GM23338 (cell line): ENCODE data around the gene MED20. TPM values are rescaled to one million over a fixed set of nuclear protein-coding genes. Genes with fewer than 3 reads are reported as not detected.

Source experiments
- ATAC-seq: fragments of 200-7000 bp; cut with Tn5 transposase; 3 replicates; pipeline ENCODE4 v1.9.1; 2020
- DNase-seq: peaks from one replicate; pipeline ENCODE4 v3.0.0-alpha.2; 2015; ENCODE audit warnings: low spot score
- H2AFZ ChIP-seq: fragments of 200-600 bp; sonication (generic); 2 replicates; pipeline ENCODE4 v1.8.0; 2016; ENCODE audit warnings: antibody characterized with exemption, mild to moderate bottlenecking, moderate library complexity
- H3F3A ChIP-seq: fragments of 200-600 bp; sonication (generic); replicated peaks from 2 replicates; pipeline ENCODE4 v1.8.0; 2017; ENCODE audit warnings: antibody characterized with exemption, mixed run types, low read depth
- H3K27ac ChIP-seq: fragments of 200-600 bp; sonication (generic); 2 replicates; pipeline ENCODE4 v1.6.1; 2016; ENCODE audit warnings: low read depth
- H3K27me3 ChIP-seq: fragments of 200-600 bp; sonication (generic); 2 replicates; pipeline ENCODE4 v1.8.0; 2016; ENCODE audit warnings: mild to moderate bottlenecking, mixed run types, moderate library complexity; ENCODE audit not compliant: insufficient read depth
- H3K36me3 ChIP-seq: fragments of 200-600 bp; sonication (generic); 2 replicates; pipeline ENCODE4 v1.8.0; 2016; ENCODE audit warnings: mild to moderate bottlenecking; ENCODE audit not compliant: insufficient read depth
- H3K4me1 ChIP-seq: fragments of 200-600 bp; sonication (generic); 2 replicates; pipeline ENCODE4 v1.8.0; 2016; ENCODE audit warnings: mild to moderate bottlenecking, moderate library complexity; ENCODE audit not compliant: insufficient read depth
- H3K4me2 ChIP-seq: fragments of 200-600 bp; sonication (generic); 2 replicates; pipeline ENCODE4 v1.7.1; 2017; ENCODE audit warnings: mixed run types
- H3K4me3 ChIP-seq: fragments of 200-600 bp; sonication (generic); 2 replicates; pipeline ENCODE4 v1.6.1; 2016; ENCODE audit warnings: mixed run types
- H3K79me2 ChIP-seq: fragments of 200-600 bp; sonication (generic); replicated peaks from 2 replicates; pipeline ENCODE4 v1.8.0; 2017; ENCODE audit warnings: mild to moderate bottlenecking; ENCODE audit not compliant: insufficient read depth
- H3K9me2 ChIP-seq: fragments of 200-600 bp; sonication (generic); 2 replicates; pipeline ENCODE4 v1.8.0; 2017; ENCODE audit not compliant: insufficient read depth
- H4K20me1 ChIP-seq: fragments of 200-600 bp; sonication (generic); replicated peaks from 2 replicates; pipeline ENCODE4 v1.8.0; 2017; ENCODE audit warnings: mild to moderate bottlenecking; ENCODE audit not compliant: insufficient read depth
- H3K27ac Mint-ChIP-seq: 2 replicates; pipeline ENCODE4 v1.8.0; 2020; ENCODE audit warnings: inconsistent platforms, mild to moderate bottlenecking, moderate library complexity, mixed read lengths
- H3K27me3 Mint-ChIP-seq: 3 replicates; pipeline ENCODE4 v1.8.0; 2022; ENCODE audit warnings: low read depth, mild to moderate bottlenecking, moderate library complexity, mixed read lengths, inconsistent platforms; ENCODE audit not compliant: insufficient read depth, poor library complexity
- H3K36me3 Mint-ChIP-seq: 3 replicates; pipeline ENCODE4 v1.8.0; 2021; ENCODE audit warnings: low read depth, mild to moderate bottlenecking, inconsistent platforms, moderate library complexity, mixed read lengths
- H3K4me1 Mint-ChIP-seq: 3 replicates; pipeline ENCODE4 v1.8.0; 2020; ENCODE audit warnings: mild to moderate bottlenecking, inconsistent platforms, mixed read lengths
- H3K4me3 Mint-ChIP-seq: 3 replicates; pipeline ENCODE4 v1.8.0; 2021; ENCODE audit warnings: moderate library complexity, mild to moderate bottlenecking, inconsistent platforms, mixed read lengths
- H3K9me3 Mint-ChIP-seq: 3 replicates; pipeline ENCODE4 v1.8.0; 2020; ENCODE audit warnings: moderate library complexity, mild to moderate bottlenecking, inconsistent platforms, mixed read lengths
- CTCF ChIP-seq, 2 experiments: fragments of 200-600 bp in 1 of 2; sonication (generic) in 1 of 2; conservative IDR thresholded peaks; 2 replicates each; pipeline versions ENCODE4 v1.5.1 to v1.6.1; 2016 to 2017; ENCODE audit warnings: antibody characterized with exemption in 2 of 2, low read depth in 2 of 2, mild to moderate bottlenecking in 2 of 2, moderate library complexity in 1 of 2
- EZH2 ChIP-seq: fragments of 200-600 bp; sonication (generic); IDR thresholded peaks from one replicate; pipeline ENCODE4 v1.8.0; 2017; ENCODE audit warnings: antibody characterized with exemption, mild to moderate bottlenecking, low read depth; ENCODE audit not compliant: unreplicated experiment
- JUNB ChIP-seq: IDR thresholded peaks from one replicate; pipeline ENCODE4 v1.6.1; 2016; ENCODE audit warnings: antibody characterized with exemption; ENCODE audit not compliant: unreplicated experiment
- POLR2AphosphoS5 ChIP-seq: IDR thresholded peaks from 2 replicates; pipeline ENCODE4 v1.6.1; 2016; ENCODE audit warnings: antibody characterized with exemption, low read depth
- REST ChIP-seq: IDR thresholded peaks from one replicate; pipeline ENCODE4 v1.6.1; 2018; ENCODE audit warnings: antibody characterized with exemption; ENCODE audit not compliant: unreplicated experiment
- ZNF462 ChIP-seq: fragments of 250-450 bp; sonication (Bioruptor Pico); IDR thresholded peaks from 2 replicates; pipeline ENCODE4 v1.5.0; 2020; ENCODE audit warnings: mild to moderate bottlenecking, moderate library complexity
- polyA plus RNA-seq: library from polyadenylated mRNA; unstranded; fragments of >200 nt; fragmentation: Nextera tagmentation; extraction: Ambion mirVana; gene quantifications from 2 replicates; pipeline ENCODE4 v1.2.1, GENCODE V29; 2016
- total RNA-seq: library from RNA; depleted of rRNA; stranded (reverse); fragments of >200 nt; shearing (Covaris generic); gene quantifications from 2 replicates; pipeline ENCODE4 v1.2.3, GENCODE V29; 2014

MED20 gene
- total and polyA plus RNA-seq, 2 experiments from 2014 or later: 20.1 to 39.3 TPM

- Mint-ChIP-seq H3K4me1 (peaks cover 11% of the 10 kb centered on the region), H3K9me3 (no peaks in the 10 kb centered on the region), H3K4me3 (no peak overlapping the region), H3K27ac (no peak overlapping the region), H3K27me3 (peaks cover 6% of the 10 kb centered on the region), H3K36me3 (peaks cover 86% of the 10 kb centered on the region)
- Histone ChIP-seq H4K20me1 (peaks cover 65% of the 10 kb centered on the region), H3K79me2 (peaks cover 62% of the 10 kb centered on the region), H3K4me2 (no peak overlapping the region), H3K36me3 (peaks cover 61% of the 10 kb centered on the region), H2AFZ (no peak overlapping the region), H3K27me3 (no peaks in the 10 kb centered on the region), H3K4me3 (no peak overlapping the region), H3F3A (0 out of 2 replicates have a peak, but pooled peaks cover 15% of the 10 kb centered on the region), H3K27ac (no peak overlapping the region), H3K4me1 (peaks cover 7% of the 10 kb centered on the region), H3K9me2 (no peaks in the 10 kb centered on the region)
- DNase-seq (no peak), ATAC-seq (no peak)
- TF ChIP-seq REST (no peak), JUNB (no peak), EZH2 (no peak), ZNF462 (no peak), POLR2AphosphoS5 (no peak), CTCF (conservative IDR thresholded peaks at IDR 0.05; ENCODE audit: low read depth in 2 of 2) (no peak)
These were observed 6.3 kb upstream of the MED20 start for GRCh38 chr6:41927253-41927652.
